Measurements from ENCODE around the gene NR2C2AP. TPM values are rescaled to one million over a fixed set of nuclear protein-coding genes. Genes with fewer than 3 reads are reported as not detected.

Gene NR2C2AP
- total and polyA plus RNA-seq, 2 donors (not counting 1 experiment from before 2014, with no cell fraction given) = 27.4 to 29.3 TPM

- CTCF ChIA-PET = interaction anchor here (0.6 to 1.8 kb wide), 3 partner anchors 21 to 25 kb away, joined by 3 to 8 read pairs (median 4); no protein-coding TSS in a partner anchor
- Histone ChIP-seq H3K36me3 (replicated peaks in 1 of 2; ENCODE audit: control extremely low read depth in 1 of 2, control insufficient read depth in 1 of 2, extremely low read depth in 1 of 2, insufficient read depth in 2 of 2, low read length in 1 of 2) (peaks cover 1 to 3% of the 10 kb centered on the region in 2 experiments), H3K4me3 (ENCODE audit: control extremely low read depth in 1 of 5, extremely low read depth in 1 of 5, insufficient read depth in 1 of 5, low read depth in 2 of 5, low read length in 4 of 5) (no peak overlapping the region), H3K4me1 (ENCODE audit: control insufficient read depth in 2 of 2, insufficient read depth in 2 of 2, low read length in 2 of 2) (peaks cover 24 to 38% of the 10 kb centered on the region in 2 donors), H3K4me2 (replicated peaks; ENCODE audit: low read depth, low read length, poor library complexity, severe bottlenecking) (no peak overlapping the region), H3K79me2 (ENCODE audit: control insufficient read depth, insufficient read depth, low read length) (no peaks in the 10 kb centered on the region), H3K27me3 (replicated peaks in 1 of 4; ENCODE audit: control extremely low read depth in 1 of 4, control insufficient read depth in 3 of 4, insufficient read depth in 4 of 4, low read length in 3 of 4) (no peaks in the 10 kb centered on the region), H3K9ac (ENCODE audit: low read length) (no peak overlapping the region), H2AFZ (ENCODE audit: insufficient read depth, low read depth, low read length, poor library complexity, severe bottlenecking) (no peak overlapping the region), H3K9me3 (ENCODE audit: control extremely low read depth in 1 of 3, control insufficient read depth in 2 of 3, insufficient read depth in 1 of 3, low read length in 2 of 3) (peaks cover 0 to 6% (median 6%) of the 10 kb centered on the region in 3 donors), H4K20me1 (ENCODE audit: control insufficient read depth, insufficient read depth, low read length, poor library complexity, severe bottlenecking) (no peaks in the 10 kb centered on the region), H3K27ac (ENCODE audit: low read length in 2 of 2) (no peak overlapping the region)
- H3K9me3 Mint-ChIP-seq (ENCODE audit: insufficient read depth) = peaks cover 3% of the 10 kb centered on the region
- H3K27me3 Mint-ChIP-seq = no peaks in the 10 kb centered on the region
- POLR2A ChIA-PET = no interaction called here
- H3K4me3 Mint-ChIP-seq = no peak overlapping the region
- WGBS (ENCODE audit: insufficient coverage) = 81% methylated on average over 12 of the region's 13 CpGs
- TF ChIP-seq EZH2 (IDR thresholded peaks at IDR 0.05; ENCODE audit: borderline replicate concordance, insufficient read depth, low read depth, low read length, poor library complexity, severe bottlenecking) = no peak
- DNase-seq (no peak), ATAC-seq (ENCODE audit: low read depth) (no peak)
- intact Hi-C loops (cut with micrococcal nuclease) = no loop called here
- H3K27ac Mint-ChIP-seq = no peak overlapping the region
- H3K4me1 Mint-ChIP-seq = peaks cover 53% of the 10 kb centered on the region
Observed at GRCh38 chr19:19152668-19153384, 50.4 kb downstream of the NR2C2AP start.

- CTCF ChIA-PET = interaction anchor here (1.8 kb wide), 1 partner anchor 22 kb away, joined by 8 read pairs; no protein-coding TSS in a partner anchor
- Mint-ChIP-seq H3K9me3 (ENCODE audit: insufficient read depth) (peaks cover 3% of the 10 kb centered on the region), H3K27ac (peak overlapping the region; percentile 59), H3K4me3 (no peak overlapping the region), H3K4me1 (peaks cover 43% of the 10 kb centered on the region), H3K27me3 (no peaks in the 10 kb centered on the region)
- H3K27ac ChIP-seq (ENCODE audit: low read length in 2 of 2) = no peak overlapping the region
- peaks cover 22 to 30% of the 10 kb centered on the region in 2 donors for H3K4me1 ChIP-seq (ENCODE audit: control insufficient read depth in 2 of 2, insufficient read depth in 2 of 2, low read length in 2 of 2)
- H3K9me3 ChIP-seq (ENCODE audit: control extremely low read depth in 1 of 3, control insufficient read depth in 2 of 3, insufficient read depth in 1 of 3, low read length in 2 of 3) = peaks cover 0 to 6% (median 6%) of the 10 kb centered on the region in 3 donors
- H3K4me3 ChIP-seq (ENCODE audit: control extremely low read depth in 1 of 5, extremely low read depth in 1 of 5, insufficient read depth in 1 of 5, low read depth in 2 of 5, low read length in 4 of 5) = no peak overlapping the region
- intact Hi-C loops (cut with micrococcal nuclease) = no loop called here
- H4K20me1 ChIP-seq (ENCODE audit: control insufficient read depth, insufficient read depth, low read length, poor library complexity, severe bottlenecking) = no peaks in the 10 kb centered on the region
- peak overlapping the region; percentile 50 for H3K4me2 ChIP-seq (replicated peaks; ENCODE audit: low read depth, low read length, poor library complexity, severe bottlenecking)
- no peak overlapping the region for H2AFZ ChIP-seq (ENCODE audit: insufficient read depth, low read depth, low read length, poor library complexity, severe bottlenecking)
- POLR2A ChIA-PET = no interaction called here
- H3K79me2 ChIP-seq (ENCODE audit: control insufficient read depth, insufficient read depth, low read length) = no peaks in the 10 kb centered on the region
- H3K36me3 ChIP-seq (replicated peaks in 1 of 2; ENCODE audit: control extremely low read depth in 1 of 2, control insufficient read depth in 1 of 2, extremely low read depth in 1 of 2, insufficient read depth in 2 of 2, low read length in 1 of 2) = peaks cover 4 to 14% of the 10 kb centered on the region in 2 experiments
- H3K27me3 ChIP-seq (replicated peaks in 1 of 4; ENCODE audit: control extremely low read depth in 1 of 4, control insufficient read depth in 3 of 4, insufficient read depth in 4 of 4, low read length in 3 of 4) = no peaks in the 10 kb centered on the region
- DNase-seq = peak; percentile 52
- peak; percentile 76 for ATAC-seq (ENCODE audit: low read depth)
- 38% methylated on average over 11 of the region's 11 CpGs for WGBS (ENCODE audit: insufficient coverage)
- H3K9ac ChIP-seq (ENCODE audit: low read length) = no peak overlapping the region
- TF ChIP-seq EZH2 (IDR thresholded peaks at IDR 0.05; ENCODE audit: borderline replicate concordance, insufficient read depth, low read depth, low read length, poor library complexity, severe bottlenecking) = no peak
- TF ChIP-seq, protein P1, sequence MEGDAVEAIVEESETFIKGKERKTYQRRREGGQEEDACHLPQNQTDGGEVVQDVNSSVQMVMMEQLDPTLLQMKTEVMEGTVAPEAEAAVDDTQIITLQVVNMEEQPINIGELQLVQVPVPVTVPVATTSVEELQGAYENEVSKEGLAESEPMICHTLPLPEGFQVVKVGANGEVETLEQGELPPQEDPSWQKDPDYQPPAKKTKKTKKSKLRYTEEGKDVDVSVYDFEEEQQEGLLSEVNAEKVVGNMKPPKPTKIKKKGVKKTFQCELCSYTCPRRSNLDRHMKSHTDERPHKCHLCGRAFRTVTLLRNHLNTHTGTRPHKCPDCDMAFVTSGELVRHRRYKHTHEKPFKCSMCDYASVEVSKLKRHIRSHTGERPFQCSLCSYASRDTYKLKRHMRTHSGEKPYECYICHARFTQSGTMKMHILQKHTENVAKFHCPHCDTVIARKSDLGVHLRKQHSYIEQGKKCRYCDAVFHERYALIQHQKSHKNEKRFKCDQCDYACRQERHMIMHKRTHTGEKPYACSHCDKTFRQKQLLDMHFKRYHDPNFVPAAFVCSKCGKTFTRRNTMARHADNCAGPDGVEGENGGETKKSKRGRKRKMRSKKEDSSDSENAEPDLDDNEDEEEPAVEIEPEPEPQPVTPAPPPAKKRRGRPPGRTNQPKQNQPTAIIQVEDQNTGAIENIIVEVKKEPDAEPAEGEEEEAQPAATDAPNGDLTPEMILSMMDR (IDR thresholded peaks at IDR 0.05) = no peak
Observed at GRCh38 chr19:19151418-19151817, 51.8 kb downstream of the NR2C2AP start.

Small RNA genes within 50 kb of the gene (small RNA-seq; reads per million reads assigned to genes)
- gene RNU6-1028P (ENCODE audit: insufficient read length, low read depth, low replicate concordance) = not detected

Other genes with a start within 250 kb of the NR2C2AP start
- gene SUGP2, start 169.9 kb downstream of the NR2C2AP start, total RNA-seq = 154 and 164 TPM in 2 replicates
- gene SUGP2, start 169.9 kb downstream of the NR2C2AP start, polyA plus RNA-seq = 132 and 161 TPM in 2 replicates
- gene ARMC6, start 169.8 kb downstream of the NR2C2AP start, total RNA-seq = 15.2 TPM in 2 replicates
- gene ARMC6, start 169.8 kb downstream of the NR2C2AP start, polyA plus RNA-seq = 19.1 and 27.6 TPM in 2 replicates
- gene SLC25A42, start 139.4 kb downstream of the NR2C2AP start, total RNA-seq = 36.5 and 38.8 TPM in 2 replicates
- 75.6 and 83.9 TPM in 2 replicates for gene SLC25A42, start 139.4 kb downstream of the NR2C2AP start, polyA plus RNA-seq
- gene TMEM161A, start 64.9 kb downstream of the NR2C2AP start, total RNA-seq = 23.2 and 23.6 TPM in 2 replicates
- 33.8 and 44.0 TPM in 2 replicates for gene TMEM161A, start 64.9 kb downstream of the NR2C2AP start, polyA plus RNA-seq
- 4.1 and 5.5 TPM in 2 replicates for gene MEF2B, start 33.2 kb downstream of the NR2C2AP start, total RNA-seq
- 4.6 and 5.4 TPM in 2 replicates for gene MEF2B, start 33.2 kb downstream of the NR2C2AP start, polyA plus RNA-seq
- gene BORCS8, start 11.3 kb downstream of the NR2C2AP start, total RNA-seq = 62.3 and 63.1 TPM in 2 replicates
- gene BORCS8, start 11.3 kb downstream of the NR2C2AP start, polyA plus RNA-seq = 29.5 and 37.6 TPM in 2 replicates
- gene RFXANK, start 11.2 kb downstream of the NR2C2AP start, total RNA-seq = 77.9 and 80.7 TPM in 2 replicates
- 100 and 101 TPM in 2 replicates for gene RFXANK, start 11.2 kb downstream of the NR2C2AP start, polyA plus RNA-seq
- not detected in 2 replicates for gene NCAN, start 8.5 kb upstream of the NR2C2AP start, total RNA-seq
- 0.01 and 0.03 TPM in 2 replicates for gene NCAN, start 8.5 kb upstream of the NR2C2AP start, polyA plus RNA-seq
- gene TM6SF2, start 69.9 kb upstream of the NR2C2AP start, total RNA-seq = not detected in 2 replicates
- gene TM6SF2, start 69.9 kb upstream of the NR2C2AP start, polyA plus RNA-seq = not detected in 2 replicates
- gene SUGP1, start 117.1 kb upstream of the NR2C2AP start, total RNA-seq = 86.9 and 91.4 TPM in 2 replicates
- gene SUGP1, start 117.1 kb upstream of the NR2C2AP start, polyA plus RNA-seq = 55.5 and 61.3 TPM in 2 replicates
- 199 and 203 TPM in 2 replicates for gene MAU2, start 117.4 kb upstream of the NR2C2AP start, total RNA-seq
- gene MAU2, start 117.4 kb upstream of the NR2C2AP start, polyA plus RNA-seq = 87.7 and 95.0 TPM in 2 replicates
- 76.3 and 97.3 TPM in 2 replicates for gene GATAD2A, start 202.3 kb upstream of the NR2C2AP start, total RNA-seq
- gene GATAD2A, start 202.3 kb upstream of the NR2C2AP start, polyA plus RNA-seq = 28.8 and 44.5 TPM in 2 replicates